Panc1 (cell line): ENCODE measurements around the gene KAZN. TPM values are rescaled to one million over a fixed set of nuclear protein-coding genes. Genes with fewer than 3 reads are reported as not detected.
A peak's percentile ranks its signal among the peaks of the same experiment; 100 is the strongest.

Source experiments
- ATAC-seq: fragments of 200-7000 bp; cut with Tn5 transposase; 2 replicates; pipeline ENCODE4 v1.9.1; 2020; ENCODE audit warnings: mild to moderate bottlenecking, moderate library complexity
- BruUV-seq: library from RNA; stranded (reverse); fragments of 400-500 nt; replicated peaks from 2 replicates; lab custom pipeline; 2021; lab: Mats Ljungman, UMichigan
- CTCF ChIA-PET: fragments of 300-600 bp; sonication (Branson Sonifier 250); formaldehyde crosslinking; loops from one replicate; lab custom pipeline; 2022; ENCODE audit warnings: antibody characterized with exemption; lab: Charles Lee
- POLR2A ChIA-PET: fragments of 300-600 bp; sonication (Branson Sonifier 250); formaldehyde crosslinking; loops from one replicate; lab custom pipeline; 2022; ENCODE audit warnings: antibody characterized with exemption; lab: Charles Lee
- DNase-seq: peaks from one replicate; pipeline ENCODE4 v3.0.0-alpha.2; 2010; ENCODE audit warnings: low read depth, low spot score
- H3K27ac ChIP-seq: 2 replicates; pipeline ENCODE4 v1.5.1; 2011; ENCODE audit warnings: mild to moderate bottlenecking, low read length, inconsistent platforms
- H3K27me3 ChIP-seq: fragments of 200-500 bp; sonication (Bioruptor generic); 2 replicates; pipeline ENCODE4 v1.6.0; 2014; ENCODE audit warnings: low read length, inconsistent platforms; ENCODE audit not compliant: control insufficient read depth, insufficient read depth
- H3K36me3 ChIP-seq: fragments of 200-500 bp; sonication (Bioruptor generic); 2 replicates; pipeline ENCODE4 v1.5.1; 2014; ENCODE audit warnings: inconsistent platforms, mild to moderate bottlenecking, low read length, moderate library complexity; ENCODE audit not compliant: control insufficient read depth, insufficient read depth
- H3K4me1 ChIP-seq: 2 replicates; pipeline ENCODE4 v1.5.1; 2011; ENCODE audit warnings: inconsistent platforms, mild to moderate bottlenecking, low read length, moderate library complexity; ENCODE audit not compliant: control insufficient read depth, insufficient read depth
- H3K4me3 ChIP-seq, 2 experiments: 2 replicates each; pipeline ENCODE4 v1.5.1; 2011 to 2012; ENCODE audit warnings: low read depth in 2 of 2, low read length in 2 of 2, mild to moderate bottlenecking in 2 of 2, inconsistent platforms in 1 of 2, moderate library complexity in 1 of 2
- H3K9me3 ChIP-seq: fragments of 200-500 bp; sonication (Bioruptor generic); 2 replicates; pipeline ENCODE4 v1.5.1; 2014; ENCODE audit warnings: low read depth, mild to moderate bottlenecking, inconsistent platforms, low read length, moderate library complexity; ENCODE audit not compliant: control insufficient read depth, insufficient read depth
- POLR2AphosphoS5 ChIP-seq: IDR thresholded peaks from 2 replicates; pipeline ENCODE4 v1.6.1; 2012; ENCODE audit warnings: mild to moderate bottlenecking, low read depth, low read length, moderate library complexity
- SIN3A ChIP-seq: IDR thresholded peaks from 2 replicates; pipeline ENCODE4 v1.6.1; 2012; ENCODE audit warnings: low read depth, mild to moderate bottlenecking, low read length, moderate library complexity, borderline replicate concordance; ENCODE audit not compliant: insufficient read depth
- TCF7L2 ChIP-seq: IDR thresholded peaks from 2 replicates; pipeline ENCODE4 v1.6.1; 2011; ENCODE audit warnings: mild to moderate bottlenecking, low read depth, low read length, inconsistent platforms
- in situ Hi-C: cut with HindIII; loops from 2 replicates; pipeline ENCODE4 v1.10.0; 2016; ENCODE audit warnings: low sequenced_read_pairs, low pct_unique_long_range_greater_than_20kb
- intact Hi-C: fragments of 100-400 bp; cut with micrococcal nuclease; formaldehyde crosslinking; loops from one replicate; pipeline ENCODE4 v1.10.0; 2022; ENCODE audit not compliant: unreplicated experiment
- total RNA-seq: library from RNA; stranded (reverse); gene quantifications from one replicate; pipeline ENCODE4 v1.2.1, GENCODE V29; 2021; ENCODE audit not compliant: unreplicated experiment
- TF ChIP-seq, protein P1 (sequence below), 2 experiments: IDR thresholded peaks; 2 replicates each; pipeline ENCODE4 v1.6.1; 2011 to 2012; ENCODE audit warnings: low read depth in 2 of 2, control low read depth in 1 of 2, low read length in 1 of 2, mild to moderate bottlenecking in 1 of 2, moderate library complexity in 1 of 2; ENCODE audit not compliant: insufficient read depth in 1 of 2
- TF ChIP-seq, protein P2 (sequence below): fragments of 450-650 bp; IDR thresholded peaks from 2 replicates; pipeline ENCODE4 v1.5.1; 2017; ENCODE audit warnings: mild to moderate bottlenecking

The KAZN gene
- total RNA-seq, 1 experiment from 2014 or later, result 6.6 TPM

DNA sequence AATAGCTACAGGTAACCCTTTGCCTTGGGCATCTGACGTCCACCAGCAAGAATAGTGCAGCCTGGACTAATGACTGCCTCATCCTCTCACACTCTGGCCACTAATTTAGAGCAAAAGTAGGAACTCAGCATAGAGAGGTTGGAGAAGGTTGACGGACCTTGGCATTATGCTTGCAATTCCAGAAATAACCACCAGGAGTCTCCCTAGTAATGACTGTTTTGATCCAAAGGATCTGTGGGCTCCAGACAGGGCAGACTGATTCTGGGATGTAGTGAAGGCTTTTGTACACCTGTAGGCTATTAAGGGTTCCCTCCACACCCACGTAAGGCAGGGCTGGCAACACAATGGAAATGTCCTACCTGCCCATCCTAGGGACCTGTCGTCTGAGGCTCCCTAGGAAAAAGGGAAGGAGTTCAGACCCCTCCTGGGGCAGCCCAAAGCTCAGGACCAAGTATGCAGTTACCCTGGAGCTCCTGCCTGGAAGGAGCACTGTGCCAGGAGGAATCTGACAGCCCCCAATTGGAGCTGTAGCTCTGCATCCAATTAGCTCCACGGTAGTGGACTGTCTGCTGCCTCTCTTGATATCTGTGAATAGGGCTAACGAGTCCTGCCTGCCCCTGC is 464.1 kb downstream of the KAZN start:
- no TSS peak for BruUV-seq
- TF ChIP-seq, protein P1, sequence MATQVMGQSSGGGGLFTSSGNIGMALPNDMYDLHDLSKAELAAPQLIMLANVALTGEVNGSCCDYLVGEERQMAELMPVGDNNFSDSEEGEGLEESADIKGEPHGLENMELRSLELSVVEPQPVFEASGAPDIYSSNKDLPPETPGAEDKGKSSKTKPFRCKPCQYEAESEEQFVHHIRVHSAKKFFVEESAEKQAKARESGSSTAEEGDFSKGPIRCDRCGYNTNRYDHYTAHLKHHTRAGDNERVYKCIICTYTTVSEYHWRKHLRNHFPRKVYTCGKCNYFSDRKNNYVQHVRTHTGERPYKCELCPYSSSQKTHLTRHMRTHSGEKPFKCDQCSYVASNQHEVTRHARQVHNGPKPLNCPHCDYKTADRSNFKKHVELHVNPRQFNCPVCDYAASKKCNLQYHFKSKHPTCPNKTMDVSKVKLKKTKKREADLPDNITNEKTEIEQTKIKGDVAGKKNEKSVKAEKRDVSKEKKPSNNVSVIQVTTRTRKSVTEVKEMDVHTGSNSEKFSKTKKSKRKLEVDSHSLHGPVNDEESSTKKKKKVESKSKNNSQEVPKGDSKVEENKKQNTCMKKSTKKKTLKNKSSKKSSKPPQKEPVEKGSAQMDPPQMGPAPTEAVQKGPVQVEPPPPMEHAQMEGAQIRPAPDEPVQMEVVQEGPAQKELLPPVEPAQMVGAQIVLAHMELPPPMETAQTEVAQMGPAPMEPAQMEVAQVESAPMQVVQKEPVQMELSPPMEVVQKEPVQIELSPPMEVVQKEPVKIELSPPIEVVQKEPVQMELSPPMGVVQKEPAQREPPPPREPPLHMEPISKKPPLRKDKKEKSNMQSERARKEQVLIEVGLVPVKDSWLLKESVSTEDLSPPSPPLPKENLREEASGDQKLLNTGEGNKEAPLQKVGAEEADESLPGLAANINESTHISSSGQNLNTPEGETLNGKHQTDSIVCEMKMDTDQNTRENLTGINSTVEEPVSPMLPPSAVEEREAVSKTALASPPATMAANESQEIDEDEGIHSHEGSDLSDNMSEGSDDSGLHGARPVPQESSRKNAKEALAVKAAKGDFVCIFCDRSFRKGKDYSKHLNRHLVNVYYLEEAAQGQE (IDR thresholded peaks at IDR 0.05; ENCODE audit: insufficient read depth in 1 of 2, low read depth in 2 of 2, low read length in 1 of 2), result no peak
- TF ChIP-seq, protein P2, sequence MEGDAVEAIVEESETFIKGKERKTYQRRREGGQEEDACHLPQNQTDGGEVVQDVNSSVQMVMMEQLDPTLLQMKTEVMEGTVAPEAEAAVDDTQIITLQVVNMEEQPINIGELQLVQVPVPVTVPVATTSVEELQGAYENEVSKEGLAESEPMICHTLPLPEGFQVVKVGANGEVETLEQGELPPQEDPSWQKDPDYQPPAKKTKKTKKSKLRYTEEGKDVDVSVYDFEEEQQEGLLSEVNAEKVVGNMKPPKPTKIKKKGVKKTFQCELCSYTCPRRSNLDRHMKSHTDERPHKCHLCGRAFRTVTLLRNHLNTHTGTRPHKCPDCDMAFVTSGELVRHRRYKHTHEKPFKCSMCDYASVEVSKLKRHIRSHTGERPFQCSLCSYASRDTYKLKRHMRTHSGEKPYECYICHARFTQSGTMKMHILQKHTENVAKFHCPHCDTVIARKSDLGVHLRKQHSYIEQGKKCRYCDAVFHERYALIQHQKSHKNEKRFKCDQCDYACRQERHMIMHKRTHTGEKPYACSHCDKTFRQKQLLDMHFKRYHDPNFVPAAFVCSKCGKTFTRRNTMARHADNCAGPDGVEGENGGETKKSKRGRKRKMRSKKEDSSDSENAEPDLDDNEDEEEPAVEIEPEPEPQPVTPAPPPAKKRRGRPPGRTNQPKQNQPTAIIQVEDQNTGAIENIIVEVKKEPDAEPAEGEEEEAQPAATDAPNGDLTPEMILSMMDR, result peak; percentile 82
- TF ChIP-seq POLR2AphosphoS5 (no peak), TCF7L2 (no peak), SIN3A (no peak)
- no peaks in the 10 kb centered on the region for H3K4me1 ChIP-seq
- no peaks in the 10 kb centered on the region for H3K27me3 ChIP-seq
- in situ Hi-C loops (no loop called here), intact Hi-C loops (loop anchor here (1.0 to 10.0 kb wide), 2 partner anchors 38 to 62 kb away; no protein-coding TSS in a partner anchor)
- ChIA-PET CTCF (interaction anchor here (0.7 kb wide), 1 partner anchor 857 kb away, joined by 3 read pairs; no protein-coding TSS in a partner anchor), POLR2A (no interaction called here)
- ATAC-seq (no peak), DNase-seq (no peak)
- H3K36me3 ChIP-seq, result no peaks in the 10 kb centered on the region
- H3K9me3 ChIP-seq, result no peaks in the 10 kb centered on the region
- H3K27ac ChIP-seq, result no peak overlapping the region
- H3K4me3 ChIP-seq, result no peak overlapping the region

DNA sequence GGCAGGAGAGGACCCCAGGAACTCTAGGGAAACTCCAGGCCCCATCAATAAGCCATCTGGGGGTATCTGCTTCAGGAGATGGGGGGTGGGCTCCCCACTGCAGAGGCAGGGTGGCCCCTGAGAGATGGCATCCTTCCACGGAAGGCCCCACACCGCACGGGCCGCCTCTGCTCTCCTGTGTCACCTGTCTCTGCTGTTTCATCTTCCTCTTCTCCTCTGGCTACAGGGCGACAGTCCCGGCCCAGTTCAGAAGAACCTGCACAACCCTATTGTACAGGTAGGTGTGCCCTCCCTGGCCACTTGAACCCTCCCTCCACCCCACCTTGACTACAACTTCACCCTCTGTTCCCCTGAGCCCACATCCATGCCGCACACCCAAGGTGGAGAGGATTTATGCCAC is 464.9 kb downstream of the KAZN start:
- no peaks in the 10 kb centered on the region for H3K9me3 ChIP-seq
- intact Hi-C loops (loop anchor here (10.0 kb wide), 1 partner anchor 61 kb away; no protein-coding TSS in a partner anchor), in situ Hi-C loops (no loop called here)
- TF ChIP-seq TCF7L2, result no peak
- no peak for TF ChIP-seq SIN3A
- TF ChIP-seq, protein P2, result no peak
- TF ChIP-seq, protein P1 (IDR thresholded peaks at IDR 0.05; ENCODE audit: insufficient read depth in 1 of 2, low read depth in 2 of 2, low read length in 1 of 2), result no peak
- TF ChIP-seq POLR2AphosphoS5, result no peak
- no TSS peak for BruUV-seq
- ATAC-seq (no peak), DNase-seq (no peak)
- H3K4me1 ChIP-seq, result no peaks in the 10 kb centered on the region
- H3K36me3 ChIP-seq, result no peaks in the 10 kb centered on the region
- no peaks in the 10 kb centered on the region for H3K27me3 ChIP-seq
- POLR2A ChIA-PET, result no interaction called here
- CTCF ChIA-PET, result interaction anchor here (0.7 kb wide), 1 partner anchor 858 kb away, joined by 3 read pairs; no protein-coding TSS in a partner anchor
- no peak overlapping the region for H3K4me3 ChIP-seq
- H3K27ac ChIP-seq, result no peak overlapping the region
